GM19240 (cell line): ENCODE measurements around the gene PRKAG2.
"Not testable (repeated sequence)": the region's sequence is repeated elsewhere in the genome, so short reads cannot be mapped to it uniquely, and the experiment has no call there.

Experiments
- DNase-seq: peaks from one replicate; pipeline ENCODE4 v3.0.0; 2011; ENCODE audit warnings: low spot score; ENCODE audit not compliant: insufficient read length

The PRKAG2 gene

DNA sequence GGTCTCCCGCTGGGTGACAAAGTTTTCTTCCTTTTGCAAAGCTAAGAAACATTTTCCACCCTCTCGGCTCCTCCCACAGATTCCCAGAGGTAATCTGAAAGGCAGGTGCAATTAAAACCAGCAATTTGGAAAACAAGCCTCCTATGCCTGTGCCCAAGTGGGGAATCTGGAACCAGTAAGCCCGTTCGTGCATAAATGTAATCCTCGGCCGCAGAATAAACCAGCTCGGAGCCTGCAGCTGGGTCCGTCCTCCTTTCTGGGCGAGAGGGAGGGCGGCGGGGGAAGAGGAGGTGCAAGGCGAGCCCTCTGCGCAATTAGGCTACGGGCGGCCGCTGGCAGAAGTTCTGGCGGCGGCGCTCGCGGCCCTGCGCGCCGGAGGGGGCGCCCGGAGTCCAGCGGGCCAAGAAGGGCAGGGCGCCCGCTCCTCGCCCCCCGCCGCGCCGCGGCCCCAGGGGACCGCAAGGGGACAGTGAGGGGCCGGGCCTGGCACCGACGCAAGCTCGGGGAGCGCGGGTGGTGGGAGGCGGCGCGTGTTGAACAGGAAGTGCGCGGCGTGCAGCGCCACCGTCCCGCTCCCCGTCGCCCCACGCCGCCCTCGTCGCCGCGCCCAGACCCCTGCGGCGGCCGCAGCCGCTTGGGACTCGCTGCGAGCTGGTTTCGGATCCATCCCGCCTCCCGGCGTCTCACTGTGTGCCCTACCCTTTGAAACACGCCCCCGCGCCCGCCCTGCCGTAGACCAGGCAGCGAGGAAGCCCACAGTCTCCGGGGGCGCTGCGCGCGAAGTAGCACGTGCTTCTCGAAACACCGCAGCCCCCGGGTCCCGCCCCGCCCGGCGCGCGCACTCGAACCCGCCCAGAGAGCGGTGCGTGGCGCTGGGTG lies at the start of gene PRKAG2:
Gene PRKAG2 (minus strand): TSS at position 217 of the 879 bp plus-strand sequence. CDS start 495 bp downstream, outside the sequence.
- DNase-seq = peak; percentile 58

DNA sequence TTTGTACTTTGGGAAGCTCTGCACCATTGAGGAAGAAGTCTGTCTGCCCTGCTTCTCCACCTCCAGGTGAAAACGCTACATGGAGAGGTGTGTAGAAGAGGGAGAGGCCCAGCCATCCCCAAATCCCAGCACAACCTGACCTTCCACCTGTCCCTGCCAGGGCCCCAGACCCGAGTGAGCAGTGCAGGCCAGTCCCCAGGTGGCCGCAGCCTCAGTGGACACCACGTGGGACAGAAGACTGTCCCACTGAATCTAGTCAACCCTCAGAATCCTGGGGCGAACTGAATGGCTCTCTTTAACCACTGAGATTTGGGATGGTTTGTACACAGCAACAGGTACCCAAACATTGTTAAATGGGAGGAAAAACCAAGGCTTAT lies 49.4 kb upstream of the PRKAG2 start:
- no peak for DNase-seq

DNA sequence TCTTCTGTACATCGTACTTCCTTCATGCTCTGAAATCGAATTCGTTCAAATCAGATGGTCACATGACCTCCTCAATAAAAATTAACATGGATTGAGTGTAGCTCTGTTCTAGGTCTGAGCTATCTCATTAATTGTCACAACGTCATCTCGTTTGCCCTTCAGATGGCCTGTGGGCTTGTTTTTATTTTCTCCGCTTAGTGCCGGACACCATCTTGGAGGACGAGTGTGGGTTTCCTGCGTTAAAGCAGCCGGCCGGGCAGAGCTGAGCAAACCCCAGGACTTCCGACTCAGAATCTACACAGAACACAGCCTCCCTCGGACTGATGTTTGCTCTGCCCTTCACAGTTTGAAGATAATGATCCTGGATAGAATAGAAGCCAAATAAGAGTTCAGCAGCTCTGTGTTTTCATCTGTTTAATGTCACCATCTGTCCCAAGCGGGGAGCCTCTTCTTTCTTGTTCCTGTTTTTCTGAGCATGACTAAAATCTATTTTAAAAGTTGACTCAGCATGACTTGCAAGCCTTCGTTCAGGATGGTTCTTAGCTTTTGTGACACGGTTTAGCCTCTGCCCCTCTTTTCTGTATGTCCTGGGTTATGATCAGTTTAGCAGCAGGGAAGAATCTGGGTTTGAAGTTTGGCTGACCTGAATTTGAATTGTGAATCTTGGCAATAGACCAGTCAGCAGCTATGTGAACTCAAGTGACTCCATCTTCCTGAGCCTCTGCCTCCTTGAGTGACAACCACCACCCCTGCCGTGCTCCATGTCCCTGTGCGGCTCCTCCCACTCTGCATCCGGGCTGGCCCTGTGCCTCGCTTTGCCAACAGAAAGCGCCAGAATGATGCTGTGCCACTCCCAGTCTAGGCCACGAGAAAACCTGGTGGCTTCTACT lies 48.8 kb upstream of the PRKAG2 start:
- DNase-seq = no peak

DNA sequence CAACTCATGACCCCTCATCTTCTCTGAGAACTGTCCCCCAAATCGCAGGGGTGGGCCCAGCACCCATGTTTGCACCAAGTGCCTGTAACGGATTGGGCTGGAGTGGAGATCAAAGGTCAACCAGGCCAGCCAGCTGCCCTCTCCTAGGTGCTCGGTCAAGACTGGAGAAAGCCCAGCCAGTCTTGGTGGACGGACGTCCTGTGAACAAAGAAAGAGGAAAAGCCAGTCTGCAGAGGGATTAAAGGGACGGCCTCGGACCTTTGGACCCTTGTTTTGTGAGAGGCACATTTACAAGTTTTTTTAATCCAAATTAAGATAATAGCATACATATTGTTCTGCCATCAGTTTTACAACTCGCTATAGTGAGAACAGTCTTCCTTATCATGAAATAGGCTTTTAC lies 47.6 kb upstream of the PRKAG2 start:
- no peak for DNase-seq

DNA sequence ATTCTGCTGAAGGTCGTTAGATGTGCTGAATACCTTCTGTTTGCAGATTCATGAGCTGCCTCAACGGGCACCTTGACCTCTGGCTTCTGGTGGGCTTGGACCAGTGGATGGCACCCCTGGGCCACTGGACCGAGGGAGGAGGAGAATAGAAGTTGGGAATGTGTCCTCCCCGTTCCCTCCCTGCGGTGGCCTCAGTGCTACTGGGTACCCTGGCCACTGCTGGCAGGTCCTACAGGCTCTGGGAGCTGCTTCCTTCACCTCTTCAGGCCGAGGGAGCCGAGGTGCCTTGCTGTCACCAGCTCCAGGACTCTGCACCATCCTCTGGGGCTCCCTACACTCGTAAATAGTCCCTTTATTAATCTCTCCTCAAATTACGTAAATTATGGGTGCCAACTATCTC lies 47.1 kb upstream of the PRKAG2 start:
- no peak for DNase-seq

DNA sequence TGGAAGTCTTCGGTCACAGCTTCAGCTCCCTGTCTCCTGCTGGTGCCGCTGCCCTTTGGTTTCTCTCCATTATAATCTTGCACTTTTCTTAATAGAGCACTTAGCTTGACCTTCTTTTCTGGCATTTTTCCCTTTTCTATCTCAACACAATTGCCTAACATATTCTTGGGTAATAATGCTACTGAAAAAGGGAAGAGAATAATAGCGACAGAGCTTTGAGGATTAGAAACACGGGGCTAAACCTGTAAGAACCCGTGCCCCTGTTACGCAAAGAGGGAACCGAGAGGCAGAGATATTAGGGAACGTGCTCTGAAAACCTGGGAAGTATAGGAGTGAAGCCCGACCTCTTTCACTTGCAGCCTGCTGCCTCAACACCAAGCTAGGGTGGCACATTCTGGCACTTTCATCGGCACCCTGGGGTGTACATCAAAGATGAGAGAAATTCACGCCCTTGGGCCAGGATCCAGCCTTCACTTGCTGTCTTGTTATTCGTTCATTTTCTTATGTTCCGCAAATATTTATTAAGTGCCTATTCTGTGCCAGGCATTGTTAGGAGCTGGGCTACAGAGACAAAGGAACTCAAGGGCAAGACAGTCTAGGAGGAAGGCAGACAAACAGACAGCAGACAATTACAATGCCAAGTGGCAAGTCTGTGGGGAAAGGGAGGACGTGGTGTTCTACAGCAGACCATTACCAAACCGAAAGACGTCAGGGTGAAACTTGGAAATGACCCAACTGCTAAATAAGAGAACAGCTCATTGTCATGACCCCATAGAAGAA lies 46.4 kb upstream of the PRKAG2 start:
- DNase-seq = no peak

DNA sequence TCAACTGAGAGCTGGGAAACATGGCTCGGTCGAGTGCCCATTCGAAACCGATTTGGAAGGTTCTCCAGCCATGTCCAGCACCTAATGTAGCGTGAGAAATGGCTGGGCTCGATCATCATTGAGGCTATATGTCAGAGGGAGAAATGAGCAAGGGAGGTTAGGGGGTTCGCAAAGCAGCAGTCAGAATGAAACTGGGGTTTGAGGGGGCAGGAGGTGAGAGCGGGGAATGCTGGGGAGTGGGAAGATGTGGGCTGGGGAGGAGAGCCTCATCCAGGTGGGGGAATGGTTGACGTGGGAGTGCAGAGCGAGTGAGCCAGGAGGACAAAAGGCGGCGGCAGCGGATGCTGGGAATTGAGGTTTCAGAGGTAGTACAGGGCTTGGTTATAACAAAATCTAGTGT lies 44.5 kb upstream of the PRKAG2 start:
- DNase-seq = no peak

DNA sequence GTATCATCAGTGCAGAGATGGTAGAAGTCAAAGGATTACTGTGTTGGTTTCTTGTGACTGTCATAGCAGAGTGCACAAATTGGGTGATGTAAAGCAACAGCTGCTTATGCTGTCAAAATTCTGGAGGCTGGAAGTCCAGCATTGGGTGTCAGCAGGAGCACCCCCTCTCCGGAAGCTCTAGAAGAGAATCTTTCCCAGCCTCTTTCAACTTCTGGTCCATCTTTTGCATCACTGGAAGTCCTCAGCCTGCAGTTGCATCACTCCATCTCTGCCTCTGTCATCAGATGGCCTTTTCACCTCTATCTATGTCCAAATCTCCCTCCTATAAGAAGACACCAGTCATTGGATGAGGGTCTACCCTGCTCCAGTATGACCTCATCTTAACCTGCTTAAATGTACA lies 43.6 kb upstream of the PRKAG2 start:
- DNase-seq = no peak

DNA sequence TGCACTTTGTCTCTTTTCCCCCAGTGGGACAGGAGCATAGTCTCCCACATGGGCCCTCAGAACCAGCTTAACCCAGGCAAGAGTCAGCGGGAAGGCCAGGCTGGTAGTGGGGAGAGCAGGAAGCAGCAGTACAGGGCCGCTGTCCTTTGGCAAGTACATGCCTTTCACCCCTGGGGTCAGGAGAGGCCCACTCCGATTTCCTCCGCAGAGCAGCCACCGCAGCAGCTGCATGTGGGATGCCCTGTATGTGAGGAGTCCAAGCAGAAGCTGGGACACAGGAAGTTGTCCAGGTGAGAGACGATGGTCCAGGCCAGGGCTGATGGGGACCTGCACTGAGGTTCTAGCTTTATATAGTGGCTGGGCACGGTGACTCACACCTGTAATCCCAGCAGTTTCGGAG lies 42.7 kb upstream of the PRKAG2 start:
- no peak for DNase-seq

DNA sequence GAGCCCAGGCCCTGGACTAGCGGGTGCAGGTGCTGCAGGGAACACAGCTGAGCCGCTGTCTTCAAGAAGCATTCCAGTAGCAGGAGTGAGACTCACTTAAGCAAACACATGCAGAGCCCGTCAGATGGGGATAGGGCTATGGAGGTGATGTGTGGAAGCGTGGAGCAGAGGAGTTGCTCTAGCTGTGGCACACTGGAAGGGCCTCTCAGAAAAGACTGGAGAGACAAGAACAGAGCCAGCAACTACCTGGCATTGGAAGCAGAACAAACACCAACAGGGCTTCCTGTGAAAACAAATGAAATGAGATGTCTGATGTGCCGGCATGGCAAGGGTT lies 41.6 kb upstream of the PRKAG2 start:
- DNase-seq = no peak

DNA sequence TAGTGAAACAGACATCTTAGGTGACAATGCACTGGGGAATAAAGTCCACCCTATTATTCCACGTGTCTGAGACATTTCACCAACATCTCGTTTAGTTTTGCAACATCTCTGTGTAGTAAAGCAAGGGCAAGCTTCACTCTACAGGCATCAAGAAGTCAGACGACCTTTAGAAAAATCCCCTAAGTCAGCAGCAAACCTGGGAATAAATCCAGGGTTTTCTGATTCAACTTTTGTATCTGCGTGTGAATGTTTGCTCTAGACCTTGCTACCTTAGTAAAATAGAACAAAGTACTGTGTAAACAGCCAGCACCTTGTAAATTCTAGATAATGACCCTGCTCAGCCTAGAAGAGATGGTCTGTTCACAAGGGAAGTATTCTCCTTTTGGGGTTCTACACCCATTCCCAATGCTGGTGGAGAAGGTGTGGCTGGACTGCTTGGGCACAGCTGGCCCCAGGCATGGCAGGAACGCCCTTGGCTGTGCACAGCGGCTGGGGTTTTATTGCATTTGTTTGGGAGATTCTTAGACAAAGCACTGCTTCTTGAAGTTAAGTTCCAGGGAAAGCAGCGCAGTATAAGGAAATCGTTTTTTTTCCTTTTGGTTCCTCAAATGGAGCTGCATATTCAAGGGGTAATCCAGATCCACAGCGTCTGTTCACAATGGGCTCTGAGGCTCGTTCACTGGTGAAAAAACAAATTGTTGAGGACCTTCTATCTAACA lies 41.0 kb upstream of the PRKAG2 start:
- no peak for DNase-seq

DNA sequence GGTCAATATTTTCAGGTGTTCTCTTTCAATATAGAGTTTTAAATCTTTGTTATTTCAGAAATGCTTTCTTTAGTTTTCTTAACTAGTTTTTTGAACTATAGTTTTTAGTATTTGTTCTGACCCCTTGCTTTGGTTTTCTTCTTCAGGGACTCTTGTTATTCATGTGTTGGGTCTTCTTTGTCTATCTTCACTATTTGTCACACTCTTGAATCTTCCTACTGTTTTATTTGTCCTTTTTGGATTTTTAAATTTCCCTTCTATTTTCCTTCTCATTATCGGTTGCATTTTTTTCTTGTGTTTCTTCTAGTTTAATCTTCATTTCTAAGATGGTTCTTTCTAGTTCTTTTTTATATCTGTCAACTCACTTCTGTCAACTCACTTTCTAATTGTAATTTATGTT lies 37.1 kb upstream of the PRKAG2 start:
- no peak for DNase-seq

DNA sequence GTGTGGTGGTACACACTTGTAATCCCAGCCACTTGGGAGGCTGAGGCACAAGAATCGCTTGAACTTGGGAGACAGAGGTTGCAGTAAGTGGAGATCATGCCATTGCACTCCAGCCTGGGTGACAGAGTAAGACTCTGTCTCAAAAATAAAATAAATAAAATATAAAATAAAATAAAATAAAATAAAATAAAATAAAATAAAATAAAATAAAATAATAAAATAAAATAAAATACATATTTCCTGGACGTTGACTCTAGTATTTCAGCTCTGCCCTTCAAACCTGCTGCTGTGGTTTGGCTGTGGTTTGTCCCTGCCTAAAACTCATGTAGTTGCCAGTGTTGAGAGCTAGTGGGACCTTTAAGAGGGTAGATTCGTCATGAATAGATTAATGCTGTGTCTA lies 33.7 kb upstream of the PRKAG2 start:
- DNase-seq = not testable (repeated sequence)

DNA sequence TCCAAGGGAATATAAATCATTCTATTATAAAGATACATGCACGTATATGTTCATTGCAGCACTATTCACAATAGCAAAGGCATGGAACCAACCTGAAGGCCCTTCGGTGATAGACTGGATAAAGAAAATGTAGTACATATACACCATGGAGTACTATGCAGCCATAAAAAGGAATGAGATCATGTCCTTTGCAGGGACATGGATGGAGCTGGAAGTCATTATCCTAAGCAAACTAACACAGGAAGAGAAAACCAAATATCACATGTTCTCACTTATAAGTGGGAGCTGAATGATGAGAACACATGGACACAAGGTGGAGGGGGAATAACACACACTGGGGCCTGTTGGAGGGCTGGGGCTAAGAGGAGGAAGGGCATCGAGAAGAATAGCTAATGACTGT lies 30.2 kb upstream of the PRKAG2 start:
- not testable (repeated sequence) for DNase-seq

DNA sequence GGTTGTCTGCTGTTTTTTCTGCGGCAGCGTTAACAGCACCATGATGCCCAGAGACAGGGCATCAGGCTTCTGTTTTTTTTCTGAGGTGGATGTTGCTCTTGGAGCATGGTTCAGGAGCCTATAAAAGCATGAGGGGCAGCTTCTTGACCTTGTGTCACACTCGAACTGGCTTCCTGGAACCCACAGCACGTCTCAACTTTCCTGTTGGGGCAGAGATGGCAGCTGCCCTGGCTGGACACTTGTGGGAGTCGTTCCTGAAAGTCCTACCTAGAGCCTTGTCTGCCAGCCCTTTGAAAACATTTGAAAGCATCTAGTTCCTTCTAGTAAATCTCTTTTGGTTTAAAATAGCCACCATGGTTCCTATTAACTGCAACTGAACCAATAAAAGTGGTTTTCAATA lies 28.9 kb upstream of the PRKAG2 start:
- DNase-seq = no peak

DNA sequence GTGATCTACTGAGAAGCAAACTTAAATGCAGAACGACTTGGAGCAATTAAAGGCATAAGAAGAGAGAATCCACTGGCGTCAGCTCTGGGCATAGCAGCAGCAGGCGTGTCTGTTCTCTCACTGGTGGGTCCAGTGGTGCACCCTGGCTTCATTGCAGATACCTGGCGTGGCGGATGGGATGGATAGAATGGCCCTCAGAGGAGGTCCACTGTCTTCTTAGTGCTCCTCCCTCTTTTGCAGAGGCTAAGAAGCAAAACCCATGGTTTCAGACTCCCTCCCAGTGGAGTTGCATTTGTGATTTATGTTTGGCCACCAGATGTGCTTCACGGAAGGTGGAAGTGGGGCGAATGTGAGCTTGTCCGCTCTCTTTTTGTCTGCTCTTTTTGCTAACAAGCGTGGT lies 28.4 kb upstream of the PRKAG2 start:
- DNase-seq = no peak

DNA sequence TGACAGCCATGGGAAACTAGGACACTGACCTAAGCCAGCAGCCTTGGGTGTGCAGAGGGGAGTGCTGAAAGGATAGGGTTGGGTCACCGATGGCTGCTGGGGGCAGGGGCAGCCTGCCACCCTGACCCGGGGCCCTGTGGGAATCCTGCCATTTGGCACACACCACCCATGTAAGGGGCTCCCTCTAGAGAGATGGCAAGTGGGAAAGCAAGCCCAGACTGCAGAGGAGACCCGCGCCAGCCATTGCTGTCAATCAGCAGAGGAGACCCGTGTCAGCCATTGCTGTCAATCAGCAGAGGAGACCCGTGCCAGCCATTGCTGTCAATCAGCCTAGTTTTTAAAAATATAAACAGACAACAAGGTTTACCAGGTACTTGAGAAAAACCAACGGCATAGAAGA lies 27.4 kb upstream of the PRKAG2 start:
- no peak for DNase-seq

DNA sequence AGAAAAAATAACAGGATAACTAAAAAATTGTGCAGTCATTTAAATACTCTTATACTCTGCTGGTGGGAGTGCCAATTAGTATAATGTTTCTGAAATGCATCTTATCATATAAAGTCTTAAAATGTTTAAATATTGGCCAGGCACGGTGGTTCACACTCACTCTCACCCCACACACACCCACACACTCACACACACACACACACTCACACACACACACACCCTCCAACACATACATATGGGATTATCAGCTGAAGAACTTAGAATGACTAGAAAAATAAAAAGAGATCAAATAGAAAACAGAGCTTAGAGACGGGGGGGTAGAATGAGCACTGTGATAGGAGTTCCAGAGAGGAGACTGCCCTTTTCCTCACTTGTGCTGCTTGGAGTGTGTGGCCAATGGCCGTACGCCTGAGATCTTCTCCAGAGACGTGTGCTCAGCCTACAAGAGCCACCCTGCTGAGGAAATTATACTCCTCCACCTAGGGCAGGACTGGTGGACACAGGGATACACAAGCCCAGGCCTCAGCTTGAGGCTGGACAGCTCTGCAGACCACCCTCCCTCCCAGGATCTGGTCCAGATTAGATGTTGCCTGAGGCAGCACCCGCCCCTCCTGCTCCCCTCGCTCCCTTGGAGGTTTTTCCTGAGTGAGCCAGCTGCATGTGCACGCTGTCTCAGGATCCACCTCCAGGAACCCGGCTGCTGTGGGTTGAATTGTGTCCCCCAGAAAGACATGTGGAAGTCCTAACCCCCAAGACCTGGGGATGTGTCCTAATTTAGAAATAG lies 26.5 kb upstream of the PRKAG2 start:
- DNase-seq = no peak

DNA sequence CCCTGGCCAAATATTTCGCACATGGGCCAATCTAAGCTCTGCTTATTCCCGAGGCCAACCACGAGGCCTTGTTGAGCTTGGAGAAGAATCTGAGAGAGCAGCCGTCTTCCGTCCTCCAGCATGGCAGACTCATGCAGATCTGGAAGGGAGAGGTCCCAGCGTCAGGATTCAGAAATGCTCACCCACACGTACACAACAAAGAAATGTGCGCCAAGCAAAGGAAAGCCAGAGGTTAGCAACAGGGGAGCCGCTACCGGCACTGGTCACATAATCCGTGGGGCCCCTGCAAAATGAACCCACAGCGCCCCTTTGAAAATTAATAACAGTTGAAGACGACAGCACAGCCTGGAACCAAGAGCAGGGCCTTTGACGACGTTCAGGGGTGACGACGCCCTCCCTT lies 25.4 kb upstream of the PRKAG2 start:
- DNase-seq = no peak

DNA sequence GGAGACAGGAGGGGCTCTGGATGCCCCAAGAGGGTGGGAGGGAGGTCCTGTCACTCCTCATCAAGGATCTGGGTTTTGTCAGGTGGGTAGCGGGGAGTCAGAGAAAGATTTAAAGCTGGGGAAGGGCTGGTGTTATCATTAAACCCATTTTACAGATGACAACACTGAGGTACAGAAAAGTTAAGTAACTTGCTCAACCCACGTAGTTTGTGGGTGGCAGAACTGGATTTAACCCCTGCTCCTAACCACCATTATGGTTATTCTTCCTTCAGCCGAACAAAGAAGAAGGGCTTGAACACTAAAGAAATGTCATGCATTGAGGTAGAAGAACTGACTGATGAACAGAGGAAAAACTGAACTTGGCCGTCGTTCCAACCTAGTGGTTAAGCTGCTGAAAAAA lies 24.9 kb upstream of the PRKAG2 start:
- no peak for DNase-seq
